DMS 273 (cell line): Measurements from ENCODE around the gene TNS3.

Source experiments
- DNase-seq: peaks from one replicate; lab custom pipeline; 2025; ENCODE audit not compliant: unreplicated experiment; lab: John Stamatoyannopoulos, UW

The TNS3 gene

GRCh38 chr7:47582764-47583738 is 1.1 kb upstream of the TNS3 start:
- no peak for DNase-seq

GRCh38 chr7:47581438-47581803 is 490 bp downstream of the TNS3 start:
- peak; percentile 53 for DNase-seq

GRCh38 chr7:47580811-47581331 is 1.0 kb downstream of the TNS3 start:
- DNase-seq, result peak; percentile 20

GRCh38 chr7:47580175-47580706 is 1.7 kb downstream of the TNS3 start:
- no peak for DNase-seq

- DNase-seq, result no peak
These were observed 2.5 kb downstream of the TNS3 start for GRCh38 chr7:47579458-47579857.

GRCh38 chr7:47578579-47579270 is 3.2 kb downstream of the TNS3 start:
- no peak for DNase-seq

- DNase-seq, result no peak
These were observed 4.5 kb downstream of the TNS3 start for GRCh38 chr7:47577321-47577919.

GRCh38 chr7:47576866-47577306 is 5.0 kb downstream of the TNS3 start:
- DNase-seq, result no peak

- DNase-seq, result no peak
These were observed 5.7 kb downstream of the TNS3 start for GRCh38 chr7:47576031-47576865.

- no peak for DNase-seq
These were observed 7.2 kb downstream of the TNS3 start for GRCh38 chr7:47574482-47575329.

GRCh38 chr7:47573758-47574481 is 8.0 kb downstream of the TNS3 start:
- DNase-seq, result no peak

GRCh38 chr7:47572939-47573757 is 8.8 kb downstream of the TNS3 start:
- no peak for DNase-seq

- DNase-seq, result no peak
These were observed 9.8 kb downstream of the TNS3 start for GRCh38 chr7:47572094-47572445.

- DNase-seq, result peak; percentile 74
These were observed 10.4 kb downstream of the TNS3 start for GRCh38 chr7:47571331-47572093.

GRCh38 chr7:47570649-47571050 is 11.3 kb downstream of the TNS3 start:
- no peak for DNase-seq

- peak; percentile 61 for DNase-seq
These were observed 13.4 kb downstream of the TNS3 start for GRCh38 chr7:47568547-47568946.

- DNase-seq, result no peak
These were observed 13.9 kb downstream of the TNS3 start for GRCh38 chr7:47568056-47568455.
